Measurements from ENCODE around the gene LRBA.
A peak's percentile ranks its signal among the peaks of the same experiment; 100 is the strongest.
"Not testable (repeated sequence)": the region's sequence is repeated elsewhere in the genome, so short reads cannot be mapped to it uniquely, and the experiment has no call there.

LRBA gene, protein sequence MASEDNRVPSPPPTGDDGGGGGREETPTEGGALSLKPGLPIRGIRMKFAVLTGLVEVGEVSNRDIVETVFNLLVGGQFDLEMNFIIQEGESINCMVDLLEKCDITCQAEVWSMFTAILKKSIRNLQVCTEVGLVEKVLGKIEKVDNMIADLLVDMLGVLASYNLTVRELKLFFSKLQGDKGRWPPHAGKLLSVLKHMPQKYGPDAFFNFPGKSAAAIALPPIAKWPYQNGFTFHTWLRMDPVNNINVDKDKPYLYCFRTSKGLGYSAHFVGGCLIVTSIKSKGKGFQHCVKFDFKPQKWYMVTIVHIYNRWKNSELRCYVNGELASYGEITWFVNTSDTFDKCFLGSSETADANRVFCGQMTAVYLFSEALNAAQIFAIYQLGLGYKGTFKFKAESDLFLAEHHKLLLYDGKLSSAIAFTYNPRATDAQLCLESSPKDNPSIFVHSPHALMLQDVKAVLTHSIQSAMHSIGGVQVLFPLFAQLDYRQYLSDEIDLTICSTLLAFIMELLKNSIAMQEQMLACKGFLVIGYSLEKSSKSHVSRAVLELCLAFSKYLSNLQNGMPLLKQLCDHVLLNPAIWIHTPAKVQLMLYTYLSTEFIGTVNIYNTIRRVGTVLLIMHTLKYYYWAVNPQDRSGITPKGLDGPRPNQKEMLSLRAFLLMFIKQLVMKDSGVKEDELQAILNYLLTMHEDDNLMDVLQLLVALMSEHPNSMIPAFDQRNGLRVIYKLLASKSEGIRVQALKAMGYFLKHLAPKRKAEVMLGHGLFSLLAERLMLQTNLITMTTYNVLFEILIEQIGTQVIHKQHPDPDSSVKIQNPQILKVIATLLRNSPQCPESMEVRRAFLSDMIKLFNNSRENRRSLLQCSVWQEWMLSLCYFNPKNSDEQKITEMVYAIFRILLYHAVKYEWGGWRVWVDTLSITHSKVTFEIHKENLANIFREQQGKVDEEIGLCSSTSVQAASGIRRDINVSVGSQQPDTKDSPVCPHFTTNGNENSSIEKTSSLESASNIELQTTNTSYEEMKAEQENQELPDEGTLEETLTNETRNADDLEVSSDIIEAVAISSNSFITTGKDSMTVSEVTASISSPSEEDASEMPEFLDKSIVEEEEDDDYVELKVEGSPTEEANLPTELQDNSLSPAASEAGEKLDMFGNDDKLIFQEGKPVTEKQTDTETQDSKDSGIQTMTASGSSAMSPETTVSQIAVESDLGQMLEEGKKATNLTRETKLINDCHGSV (N-terminal part only)

DNA sequence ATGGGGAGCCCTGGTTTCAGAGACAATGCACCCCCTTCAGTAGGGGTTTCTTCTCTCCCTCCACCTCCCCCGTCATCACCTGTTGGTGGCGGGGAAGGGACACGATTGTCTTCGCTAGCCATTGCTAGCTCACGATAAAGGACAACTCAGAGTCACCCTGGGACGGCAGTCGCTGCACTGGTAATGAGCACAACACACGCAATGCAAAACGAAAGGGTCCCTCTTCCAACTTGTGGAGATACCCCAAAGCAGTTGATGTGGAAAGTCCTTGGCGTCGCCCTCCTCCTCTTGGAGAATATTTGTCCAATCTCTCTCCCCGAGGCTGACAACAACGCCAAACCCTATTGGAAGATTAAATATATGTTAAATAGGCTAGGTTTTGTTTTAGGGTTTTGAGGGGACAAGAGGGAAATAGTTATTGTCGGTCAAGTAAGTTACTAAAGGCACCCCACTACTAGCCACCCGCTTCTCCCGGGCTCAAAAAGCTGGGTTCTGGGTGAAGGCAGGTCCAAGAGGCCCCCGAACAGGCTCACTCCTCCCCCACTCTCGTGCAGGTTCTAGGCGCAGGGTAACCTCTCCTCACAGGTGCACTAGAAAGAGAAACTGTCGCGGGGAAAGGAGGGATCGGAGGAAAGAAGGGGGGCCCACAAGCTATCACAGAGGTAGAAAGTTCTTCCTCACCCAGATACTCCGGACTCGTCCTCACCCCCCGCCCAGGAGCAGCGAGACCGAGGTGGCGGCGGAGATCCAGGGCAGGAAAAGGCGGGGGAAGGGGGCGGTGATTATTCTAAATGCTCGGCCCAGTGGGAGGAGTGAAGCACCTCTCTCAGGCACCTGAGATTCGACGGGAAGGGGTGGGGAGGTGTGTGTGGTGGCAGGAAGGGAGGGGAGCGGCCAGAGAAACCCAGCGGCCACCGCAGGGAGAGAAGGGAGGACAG, at the start of gene LRBA:
LRBA (minus strand) TSS at position 764 of the 938 bp plus-strand sequence; CDS start at position 122, 642 bp downstream.
- peak; percentile 68 to 78 for DNase-seq

- not testable (repeated sequence) for DNase-seq
Measured at GRCh38 chr4:151063143-151063542, 48.1 kb upstream of the LRBA start.

- DNase-seq = no peak
Measured at GRCh38 chr4:151055539-151055938, 40.5 kb upstream of the LRBA start.

GRCh38 chr4:151052785-151053184, 37.7 kb upstream of the LRBA start:
- DNase-seq = no peak

- no peak for DNase-seq
Measured at GRCh38 chr4:151049430-151049884, 34.4 kb upstream of the LRBA start.

DNA sequence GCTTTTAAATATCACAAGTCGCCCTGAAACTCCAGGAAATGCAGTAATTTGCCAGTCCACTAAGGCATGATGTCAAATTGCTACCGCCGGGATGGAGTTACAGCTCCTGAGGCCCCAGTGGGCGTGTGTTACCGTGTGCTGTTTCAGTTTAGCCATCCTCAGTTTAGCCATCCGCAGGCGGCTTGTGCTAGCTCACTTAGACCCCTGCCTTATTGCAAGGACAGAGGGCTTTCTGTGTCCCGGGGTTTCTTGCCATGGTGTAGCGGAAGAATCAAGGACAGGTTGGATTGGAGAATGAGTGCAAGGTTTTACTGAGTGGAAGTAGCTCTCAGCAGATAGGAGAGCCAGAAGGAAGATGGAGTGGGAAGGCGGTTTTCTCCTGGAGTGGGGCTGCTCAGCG, 33.8 kb upstream of the LRBA start:
- DNase-seq = no peak

DNA sequence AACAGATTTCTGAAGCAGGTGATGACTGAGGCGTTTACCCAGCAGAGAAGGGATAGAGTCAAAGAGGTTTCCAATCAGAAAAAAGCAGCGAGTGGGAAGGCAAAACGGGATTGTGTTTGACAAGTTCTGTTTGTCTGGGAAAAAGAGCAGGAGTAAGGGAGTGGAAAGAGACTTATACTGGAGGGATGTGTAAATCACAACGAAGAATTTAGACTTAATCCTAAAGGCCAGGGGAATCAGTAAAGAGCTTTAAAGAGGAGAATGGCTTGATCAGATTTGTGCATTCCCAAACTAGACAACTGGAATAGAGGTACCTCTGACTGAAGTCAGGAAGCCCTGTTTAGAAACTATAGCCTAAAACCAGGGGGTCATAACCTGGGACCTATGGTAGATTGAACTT, 31.5 kb upstream of the LRBA start:
- DNase-seq = no peak

DNA sequence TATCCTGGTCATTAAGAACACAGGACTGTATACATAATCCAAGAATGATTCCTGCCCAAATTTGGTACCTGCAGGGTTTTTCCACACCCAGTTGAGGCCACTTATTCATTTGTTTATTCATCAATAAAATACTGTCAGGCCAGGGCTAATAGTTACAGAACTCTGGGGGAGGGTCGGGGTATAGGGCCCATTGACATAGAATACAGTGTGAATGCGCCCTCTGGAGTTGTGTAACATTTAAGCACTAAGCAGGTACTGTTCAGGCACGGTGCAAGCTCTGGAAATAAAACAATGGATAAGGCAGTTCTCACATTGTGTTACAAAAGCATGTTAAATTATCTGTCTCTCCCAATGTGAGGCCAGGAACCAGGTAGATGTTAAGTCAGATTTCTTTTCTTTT, 30.8 kb upstream of the LRBA start:
- DNase-seq = no peak

GRCh38 chr4:151043803-151044515, 28.9 kb upstream of the LRBA start:
- no peak for DNase-seq

GRCh38 chr4:151039733-151040132, 24.6 kb upstream of the LRBA start:
- no peak for DNase-seq

DNA sequence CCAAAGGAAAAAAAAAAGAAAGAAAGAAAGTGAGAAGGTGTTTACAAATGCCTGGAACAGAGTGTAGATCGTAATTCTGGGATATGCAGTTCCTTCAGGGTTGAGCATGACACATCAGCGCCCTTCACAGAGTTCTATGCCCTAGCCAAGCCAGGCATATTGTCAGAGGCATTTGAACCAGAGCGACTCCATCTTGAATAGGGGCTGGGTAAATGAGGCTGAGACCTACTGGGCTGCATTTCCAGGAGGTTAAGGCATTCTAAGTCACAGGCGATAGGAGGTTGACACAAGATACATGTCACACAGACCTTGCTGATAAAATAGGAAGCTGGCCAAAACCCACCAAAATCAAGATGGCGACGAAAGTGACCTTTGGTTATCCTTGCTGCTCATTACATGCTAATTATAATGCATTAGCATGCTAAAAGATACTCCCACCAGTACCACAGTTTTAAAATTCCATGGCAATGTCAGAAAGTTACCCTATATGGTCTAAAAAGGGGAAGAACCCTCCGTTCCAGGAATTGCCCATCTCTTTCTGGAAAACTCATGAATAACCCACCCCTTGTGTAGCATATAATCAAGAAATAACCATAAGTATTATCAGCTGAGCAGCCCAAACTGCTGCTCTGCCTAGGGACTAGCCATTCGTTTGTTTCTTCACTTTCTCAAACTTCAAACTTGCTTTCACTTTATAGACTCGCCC, 23.5 kb upstream of the LRBA start:
- DNase-seq = no peak

DNA sequence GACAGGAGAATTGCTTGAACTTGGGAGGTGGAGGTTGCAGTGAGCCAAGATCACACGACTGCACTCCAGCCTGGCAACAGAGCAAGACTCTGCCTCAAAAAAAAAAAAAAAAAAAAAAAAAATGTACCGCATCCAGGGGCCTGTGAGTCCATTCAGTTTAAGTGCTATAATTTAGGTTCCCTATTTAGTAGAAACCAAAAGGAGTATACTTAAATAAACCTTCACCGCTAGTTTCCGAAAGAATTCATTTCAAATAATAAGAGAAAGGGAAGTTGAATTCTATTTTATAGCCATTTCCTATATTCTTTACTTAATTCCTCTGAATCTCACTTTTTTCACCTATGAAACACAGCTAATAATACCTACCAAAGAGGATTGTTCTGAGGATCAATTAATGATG, 20.8 kb upstream of the LRBA start:
- DNase-seq = no peak

DNA sequence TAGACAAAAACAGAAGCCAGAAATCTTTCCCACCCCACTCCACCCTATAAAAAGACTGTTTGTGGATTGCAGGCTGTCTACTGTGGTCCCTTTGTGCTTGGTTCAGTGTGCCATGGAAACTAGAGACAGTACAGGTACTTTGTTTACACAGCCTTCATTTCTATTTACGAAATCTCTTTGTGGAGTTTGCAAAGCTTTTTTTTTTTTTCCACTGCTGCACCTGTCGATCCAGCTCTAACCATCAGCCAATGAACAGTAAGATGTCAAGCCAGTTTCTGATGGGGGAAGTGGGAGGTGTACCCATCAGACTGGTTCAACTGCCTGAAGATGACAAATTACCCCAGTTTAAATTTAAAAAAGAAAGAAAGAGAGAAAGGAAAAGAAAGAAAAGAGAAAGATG, 20.2 kb upstream of the LRBA start:
- peak; percentile 38 to 42 for DNase-seq

DNA sequence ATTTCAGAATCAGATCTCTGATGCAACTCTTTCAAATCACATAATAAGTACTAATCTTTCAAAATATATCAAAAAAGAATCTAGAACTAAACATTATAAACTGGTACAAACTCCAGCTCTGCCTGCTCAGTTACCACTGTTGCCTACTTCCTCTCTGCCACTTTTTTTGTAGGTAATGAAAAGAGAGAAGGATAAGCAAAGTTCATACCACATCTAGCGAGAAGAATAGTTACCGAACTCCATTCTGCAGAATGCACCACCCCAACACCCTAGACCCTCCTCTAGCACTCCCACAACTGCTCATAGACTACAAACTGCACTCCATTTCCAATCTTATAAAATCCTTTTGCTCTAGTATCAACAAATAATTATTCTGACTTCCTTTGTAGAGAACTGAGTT, 19.7 kb upstream of the LRBA start:
- peak in 1 of 2 experiments; percentile 37 for DNase-seq

GRCh38 chr4:151031831-151032605, 16.9 kb upstream of the LRBA start:
- DNase-seq = no peak

- no peak for DNase-seq
Measured at GRCh38 chr4:151029537-151029936, 14.5 kb upstream of the LRBA start.

DNA sequence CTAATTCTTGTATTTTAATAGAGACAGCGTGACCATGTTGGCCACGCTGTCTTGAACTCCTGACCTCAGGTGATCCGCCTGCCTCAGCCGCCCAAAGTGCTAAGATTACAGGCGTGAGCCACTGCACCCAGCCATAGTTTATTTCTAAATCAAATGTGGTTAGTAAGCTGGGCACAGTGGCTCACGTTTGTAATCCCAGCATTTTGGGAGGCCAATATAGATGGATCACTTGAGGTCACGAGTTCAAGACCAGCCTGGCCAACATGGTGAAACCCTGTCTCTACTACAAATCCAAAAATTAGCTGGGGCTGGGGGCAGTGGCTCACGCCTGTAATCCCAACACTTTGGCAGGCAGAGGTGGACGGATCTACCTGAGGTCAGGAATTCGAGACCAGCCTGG, 13.9 kb upstream of the LRBA start:
- DNase-seq = not testable (repeated sequence)

DNA sequence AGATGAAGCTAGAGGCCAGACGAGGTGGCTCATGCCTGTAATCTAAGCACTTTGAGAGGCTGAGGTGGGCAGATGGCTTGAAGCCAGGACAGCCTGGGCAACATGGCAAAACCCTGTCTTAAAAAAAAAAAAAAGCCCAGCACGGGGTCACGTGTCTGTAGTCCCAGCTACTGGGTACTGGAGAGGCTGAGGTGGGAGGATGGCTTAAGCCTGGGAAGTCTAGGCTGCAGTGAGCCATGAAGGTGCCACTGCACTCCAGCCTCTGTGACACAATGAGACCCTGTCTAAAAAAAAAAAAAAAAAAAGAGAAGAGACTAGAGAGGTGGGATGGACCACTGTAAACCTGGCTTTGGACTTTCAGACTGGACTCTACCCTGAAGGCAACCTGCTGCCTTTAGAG, 10.7 kb upstream of the LRBA start:
- DNase-seq = no peak

- no peak for DNase-seq
Measured at GRCh38 chr4:151022586-151022985, 7.5 kb upstream of the LRBA start.

Measured in NCI-H187 (cell line).